Activated naive CD4-positive, alpha-beta T cell treated with anti-CD3 and anti-CD28 coated beads for 36 hours (primary cell): Measurements from ENCODE around the gene PIANP. TPM values are rescaled to one million over a fixed set of nuclear protein-coding genes. Genes with fewer than 3 reads are reported as not detected.

Source experiments
- CTCF ChIA-PET: fragments of 350-600 bp; sonication (Branson Sonifier 250); formaldehyde crosslinking; loops from one replicate; lab custom pipeline; 2021; ENCODE audit warnings: antibody characterized with exemption; lab: Charles Lee
- DNase-seq: peaks from one replicate; pipeline ENCODE4 v3.0.0-alpha.2; 2020
- H3K27ac Mint-ChIP-seq: one replicate; pipeline ENCODE4 v1.8.0; 2021; ENCODE audit warnings: mild to moderate bottlenecking, mixed read lengths
- H3K27me3 Mint-ChIP-seq: one replicate; pipeline ENCODE4 v1.8.0; 2021; ENCODE audit warnings: low read depth, mixed read lengths
- H3K36me3 Mint-ChIP-seq: one replicate; pipeline ENCODE4 v1.8.0; 2021; ENCODE audit warnings: low read depth, mixed read lengths
- H3K4me1 Mint-ChIP-seq: one replicate; pipeline ENCODE4 v1.8.0; 2021; ENCODE audit warnings: low read depth, mixed read lengths
- H3K4me3 Mint-ChIP-seq: one replicate; pipeline ENCODE4 v1.8.0; 2021; ENCODE audit warnings: mild to moderate bottlenecking, moderate library complexity, mixed read lengths
- H3K9me3 Mint-ChIP-seq: one replicate; pipeline ENCODE4 v1.8.0; 2021; ENCODE audit warnings: mixed read lengths
- intact Hi-C: fragments of 100-400 bp; cut with micrococcal nuclease; formaldehyde crosslinking; loops from one replicate; pipeline ENCODE4 v1.15.1; 2023
- total RNA-seq, 2 experiments: library from RNA; stranded (reverse); gene quantifications; one replicate each; pipeline ENCODE4 v1.2.3, GENCODE V29; 2021

Gene PIANP
- total RNA-seq, 2 experiments from 2014 or later, result 0.21 to 0.27 TPM

DNA sequence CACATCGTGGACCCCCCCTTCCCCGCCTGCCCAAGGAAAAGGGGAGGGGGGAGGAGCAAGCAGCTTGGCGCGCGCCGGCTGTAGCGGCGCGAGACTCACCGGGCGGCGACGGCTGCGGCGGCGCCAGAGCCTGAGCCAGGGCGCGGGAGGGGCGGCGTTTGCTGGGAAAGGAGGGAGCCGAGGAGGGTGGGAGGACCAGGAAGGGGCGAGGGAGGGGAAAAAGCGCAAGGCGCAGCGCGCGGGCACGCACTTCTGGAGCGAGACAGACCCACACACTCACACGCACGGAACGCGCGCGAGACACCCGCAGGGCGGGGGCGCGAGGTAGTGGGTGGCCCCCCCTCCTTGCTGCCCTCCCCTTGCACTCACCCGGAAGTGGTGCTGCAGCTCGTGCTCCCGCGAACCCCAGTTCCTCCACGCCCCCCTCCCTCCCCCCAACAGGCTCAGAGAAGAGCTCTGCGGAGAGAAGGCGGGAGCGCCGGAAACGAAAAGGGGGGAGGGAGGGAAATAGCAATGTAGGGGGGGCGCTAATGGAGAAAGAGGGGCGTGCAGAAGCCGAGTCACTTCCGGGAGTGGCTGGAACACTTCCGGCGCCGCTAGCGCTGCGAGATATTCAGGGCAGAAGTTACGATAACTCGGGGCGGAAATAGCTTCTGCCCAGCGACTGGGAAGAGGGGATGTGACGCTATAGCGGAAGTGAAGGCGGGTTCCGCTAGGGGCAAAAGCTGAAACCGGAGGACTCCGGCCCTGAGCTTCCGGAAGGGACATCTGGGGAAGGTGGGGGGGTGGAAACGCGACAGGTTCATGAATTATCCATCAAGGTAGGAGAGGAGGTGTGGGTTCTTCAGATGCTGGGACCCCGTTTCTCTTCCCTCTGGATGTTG is 11.4 kb downstream of the PIANP start, which contains the start of gene ZNF384:
Gene ZNF384, minus strand, starts transcription at position 377 of the 884 bp plus-strand sequence. CDS start 9,855 bp downstream, outside the sequence.
- H3K27ac Mint-ChIP-seq, result peak within 1 kb of the TSS; percentile 95
- H3K27me3 Mint-ChIP-seq, result no peaks in the 10 kb centered on the region
- H3K36me3 Mint-ChIP-seq, result peaks cover 12% of the 10 kb centered on the region
- no peaks in the 10 kb centered on the region for H3K9me3 Mint-ChIP-seq
- H3K4me3 Mint-ChIP-seq, result peak within 1 kb of the TSS; percentile 92
- peaks cover 52% of the 10 kb centered on the region for H3K4me1 Mint-ChIP-seq
- DNase-seq, result peak; percentile 97
- intact Hi-C loops, result loop anchor here (1.0 to 5.0 kb wide), 14 partner anchors 26 to 281 kb away; partner anchors contain the start of genes CDCA3, CHD4, COPS7A and EMG1
- CTCF ChIA-PET, result interaction anchor here (0.7 to 1.9 kb wide), 13 partner anchors 9 to 146 kb away, joined by 3 to 19 read pairs (median 4); partner anchors contain the start of genes COPS7A, MLF2 and PTMS

- intact Hi-C loops, result loop anchor here (2.0 to 5.0 kb wide), 4 partner anchors 90 to 274 kb away; partner anchors contain the start of gene IFFO1
- H3K9me3 Mint-ChIP-seq, result no peaks in the 10 kb centered on the region
- H3K27me3 Mint-ChIP-seq, result no peaks in the 10 kb centered on the region
- CTCF ChIA-PET, result interaction anchor here (0.7 to 1.9 kb wide), 10 partner anchors 10 to 147 kb away, joined by 3 to 19 read pairs (median 4); partner anchors contain the start of genes COPS7A, MLF2 and PTMS
- peaks cover 55% of the 10 kb centered on the region for H3K4me1 Mint-ChIP-seq
- H3K27ac Mint-ChIP-seq, result peak overlapping the region; percentile 95
- peak; percentile 56 for DNase-seq
- H3K4me3 Mint-ChIP-seq, result peak overlapping the region; percentile 92
- H3K36me3 Mint-ChIP-seq, result peaks cover 12% of the 10 kb centered on the region
These were observed 12.0 kb downstream of the PIANP start for GRCh38 chr12:6688543-6688998.

DNA sequence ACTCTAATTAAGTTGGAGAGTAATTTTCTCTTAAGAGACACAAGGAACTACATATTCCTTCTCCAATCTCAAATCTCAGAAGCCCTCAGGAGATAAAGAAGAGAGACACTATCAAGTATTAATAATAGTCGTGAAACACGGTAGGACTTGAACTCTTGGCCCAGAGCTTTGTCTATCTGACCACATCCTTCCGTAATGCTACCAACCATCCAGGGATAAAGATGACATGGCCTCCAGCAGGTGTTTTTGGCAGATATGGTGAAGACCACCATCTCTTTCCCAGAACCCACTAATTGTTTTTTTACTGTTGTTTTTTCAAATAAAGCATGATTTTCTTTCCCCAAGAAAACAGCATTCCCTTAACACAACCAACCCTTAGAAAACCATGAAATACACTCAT is 14.8 kb downstream of the PIANP start:
- H3K36me3 Mint-ChIP-seq, result peaks cover 21% of the 10 kb centered on the region
- no peak overlapping the region for H3K4me3 Mint-ChIP-seq
- no peak for DNase-seq
- CTCF ChIA-PET, result interaction anchor here (0.6 to 2.5 kb wide), 6 partner anchors 13 to 132 kb away, joined by 3 to 12 read pairs (median 3); no protein-coding TSS in a partner anchor
- no peak overlapping the region for H3K27ac Mint-ChIP-seq
- H3K4me1 Mint-ChIP-seq, result peaks cover 54% of the 10 kb centered on the region
- H3K27me3 Mint-ChIP-seq, result no peaks in the 10 kb centered on the region
- intact Hi-C loops, result loop anchor here (5.0 kb wide), 1 partner anchor 276 kb away; no protein-coding TSS in a partner anchor
- H3K9me3 Mint-ChIP-seq, result no peaks in the 10 kb centered on the region

DNA sequence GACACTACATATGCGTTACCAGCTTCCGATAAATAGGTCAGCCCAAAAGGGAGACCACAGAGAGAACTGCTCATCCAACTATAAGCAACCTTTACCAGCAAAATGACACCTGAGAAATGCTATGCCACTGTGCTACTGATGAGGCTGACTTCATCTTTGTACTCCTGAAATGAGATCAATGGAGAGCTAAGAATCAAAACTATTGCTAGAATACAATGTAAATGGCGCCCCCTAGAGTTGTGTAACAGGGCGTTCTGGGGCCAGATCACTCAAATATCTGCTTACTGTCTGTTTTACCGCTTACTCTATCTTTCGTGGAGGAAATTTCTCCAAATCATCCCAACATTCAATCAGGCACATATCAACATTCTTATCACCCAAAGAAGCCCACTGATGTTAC is 16.0 kb downstream of the PIANP start:
- CTCF ChIA-PET, result interaction anchor here (0.7 to 2.5 kb wide), 27 partner anchors 8 to 164 kb away, joined by 3 to 21 read pairs (median 3); partner anchors contain the start of gene COPS7A
- H3K4me1 Mint-ChIP-seq, result peaks cover 51% of the 10 kb centered on the region

DNA sequence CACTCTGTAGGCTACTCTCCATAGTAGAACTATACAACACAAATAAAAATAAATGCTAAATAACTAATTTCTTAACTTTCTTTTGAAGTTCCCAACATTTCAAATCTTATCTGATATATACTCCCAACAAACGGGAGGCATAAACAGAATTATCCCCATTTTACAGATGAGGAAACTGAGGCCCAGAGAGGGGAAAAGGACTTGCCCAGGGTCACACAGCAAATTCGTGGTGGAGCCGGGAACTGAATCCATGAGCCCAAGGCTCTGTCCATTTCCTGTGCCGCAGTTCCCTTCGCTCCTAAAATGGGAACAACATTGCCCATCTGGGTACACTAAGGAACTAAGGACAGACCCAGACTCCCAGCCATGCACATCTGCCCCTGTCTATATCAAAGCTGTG is 23.7 kb downstream of the PIANP start:
- CTCF ChIA-PET, result interaction anchor here (1.6 kb wide), 1 partner anchor 57 kb away, joined by 3 read pairs; no protein-coding TSS in a partner anchor
- intact Hi-C loops, result no loop called here
- DNase-seq, result no peak
- Mint-ChIP-seq H3K27ac (no peak overlapping the region), H3K27me3 (no peaks in the 10 kb centered on the region), H3K9me3 (no peaks in the 10 kb centered on the region), H3K36me3 (peaks cover 52% of the 10 kb centered on the region), H3K4me1 (peaks cover 4% of the 10 kb centered on the region), H3K4me3 (no peak overlapping the region)

More for the DNA sequence above, 16.0 kb downstream of the PIANP start:
- no peak overlapping the region for H3K4me3 Mint-ChIP-seq
- no peaks in the 10 kb centered on the region for H3K27me3 Mint-ChIP-seq
- H3K36me3 Mint-ChIP-seq, result peaks cover 24% of the 10 kb centered on the region
- peak; percentile 78 for DNase-seq
- intact Hi-C loops, result loop anchor here (1.0 to 5.0 kb wide), 6 partner anchors 21 to 278 kb away; partner anchors contain the start of genes CHD4 and ING4
- no peaks in the 10 kb centered on the region for H3K9me3 Mint-ChIP-seq
- H3K27ac Mint-ChIP-seq, result peak overlapping the region; percentile 68

DNA sequence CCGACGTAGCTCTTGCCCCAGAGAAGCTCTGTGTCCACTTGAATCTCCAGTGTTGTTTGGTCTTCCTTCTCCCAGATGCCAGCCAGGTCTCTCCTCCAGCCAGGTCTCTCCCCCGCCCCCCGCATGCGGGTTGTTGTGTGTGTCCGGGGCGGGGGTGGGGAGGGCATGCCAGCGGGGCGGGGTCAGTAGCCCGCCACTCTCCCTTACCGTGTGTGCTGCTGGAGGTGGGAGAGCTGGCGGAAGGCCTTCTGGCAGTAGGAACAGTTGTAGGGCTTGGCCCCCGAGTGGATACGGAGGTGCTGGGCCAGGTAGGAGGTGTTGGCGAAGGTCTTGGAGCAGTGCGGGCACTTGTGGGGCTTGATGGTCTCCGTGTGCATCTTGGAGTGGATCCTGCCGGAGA is 28.5 kb downstream of the PIANP start:
- Mint-ChIP-seq H3K27ac (no peak overlapping the region), H3K27me3 (no peaks in the 10 kb centered on the region), H3K4me1 (no peaks in the 10 kb centered on the region), H3K9me3 (no peaks in the 10 kb centered on the region), H3K36me3 (peaks cover 56% of the 10 kb centered on the region), H3K4me3 (no peak overlapping the region)
- intact Hi-C loops, result no loop called here
- DNase-seq, result no peak
- CTCF ChIA-PET, result interaction anchor here (0.6 to 3.1 kb wide), 2 partner anchors 13 to 119 kb away, joined by 3 to 12 read pairs; no protein-coding TSS in a partner anchor

DNA sequence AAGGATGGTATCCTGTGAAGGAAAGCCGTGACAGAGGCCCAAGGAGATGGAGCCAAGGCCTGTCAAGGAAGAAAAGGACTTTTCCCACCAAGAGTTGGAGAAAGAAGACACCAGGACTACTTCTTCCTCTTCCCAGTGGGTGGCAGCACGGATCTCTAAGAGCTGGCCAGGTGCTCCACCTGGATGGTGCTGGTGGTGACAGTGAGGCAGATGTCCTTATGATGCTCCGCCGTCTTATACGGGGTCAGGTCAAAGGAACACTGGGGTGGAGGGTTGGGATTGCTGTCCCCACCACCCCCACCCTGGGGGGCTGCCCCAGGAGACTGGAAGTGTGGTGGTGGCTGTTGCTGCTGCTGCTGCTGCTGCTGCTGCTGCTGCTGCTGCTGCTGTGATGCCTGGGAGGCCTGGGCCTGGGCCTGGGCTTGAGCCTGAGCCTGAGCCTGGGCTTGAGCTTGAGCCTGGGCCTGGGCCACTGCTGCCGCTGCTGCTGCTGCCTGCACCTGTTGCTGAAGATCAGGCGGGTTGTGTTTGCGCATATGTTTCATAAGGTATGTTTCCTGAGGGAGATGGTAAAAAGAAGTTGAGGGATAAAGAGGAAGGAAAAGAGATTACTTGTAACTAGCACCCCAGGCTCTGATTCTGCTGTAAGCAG is 32.9 kb downstream of the PIANP start:
- Mint-ChIP-seq H3K9me3 (no peaks in the 10 kb centered on the region), H3K4me1 (peaks cover 11% of the 10 kb centered on the region), H3K36me3 (peaks cover 38% of the 10 kb centered on the region), H3K4me3 (no peak overlapping the region), H3K27me3 (no peaks in the 10 kb centered on the region), H3K27ac (no peak overlapping the region)
- peak; percentile 14 for DNase-seq
- CTCF ChIA-PET, result interaction anchor here (1.1 to 2.6 kb wide), 4 partner anchors 16 to 65 kb away, joined by 3 to 10 read pairs (median 4); no protein-coding TSS in a partner anchor
- intact Hi-C loops, result no loop called here

DNA sequence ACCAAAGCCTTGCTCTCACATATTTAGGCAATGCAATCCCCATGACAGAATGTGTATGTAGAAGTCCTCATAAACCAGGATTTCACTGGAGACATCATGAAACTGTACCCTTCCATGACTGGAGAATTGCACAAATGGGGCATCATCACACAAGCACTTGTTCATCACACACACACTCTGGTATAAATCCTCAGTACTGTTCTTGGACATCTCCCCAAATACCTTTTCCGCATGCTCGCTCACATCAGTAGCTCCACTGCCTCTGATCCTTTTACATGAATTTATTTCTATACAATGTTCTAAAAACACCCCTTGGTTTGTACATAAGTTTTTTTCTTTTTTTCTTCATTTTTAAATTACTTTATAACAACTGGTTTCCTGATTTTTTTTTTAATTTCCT is 34.4 kb downstream of the PIANP start:
- Mint-ChIP-seq H3K27me3 (no peaks in the 10 kb centered on the region), H3K9me3 (no peaks in the 10 kb centered on the region), H3K27ac (no peak overlapping the region), H3K4me3 (no peak overlapping the region), H3K36me3 (peaks cover 29% of the 10 kb centered on the region), H3K4me1 (peaks cover 19% of the 10 kb centered on the region)
- CTCF ChIA-PET, result interaction anchor here (3.0 kb wide), 1 partner anchor 46 kb away, joined by 20 read pairs; no protein-coding TSS in a partner anchor
- no peak for DNase-seq
- intact Hi-C loops, result no loop called here

- Mint-ChIP-seq H3K36me3 (peaks cover 21% of the 10 kb centered on the region), H3K27me3 (no peaks in the 10 kb centered on the region), H3K9me3 (no peaks in the 10 kb centered on the region), H3K4me1 (peaks cover 21% of the 10 kb centered on the region), H3K27ac (no peak overlapping the region), H3K4me3 (no peak overlapping the region)
- DNase-seq, result no peak
- intact Hi-C loops, result no loop called here
- CTCF ChIA-PET, result interaction anchor here (0.6 to 3.0 kb wide), 6 partner anchors 19 to 100 kb away, joined by 3 to 20 read pairs (median 4); no protein-coding TSS in a partner anchor
These were observed 35.7 kb downstream of the PIANP start for GRCh38 chr12:6664902-6665301.

GRCh38 chr12:6662906-6663742 is 37.5 kb downstream of the PIANP start, which contains the start of gene ING4:
TSS of gene ING4 (minus strand) at chr12:6663119. CDS start at chr12:6663101, 18 bp downstream.
- Mint-ChIP-seq H3K27ac (peak within 1 kb of the TSS; percentile 88), H3K4me1 (peaks cover 25% of the 10 kb centered on the region), H3K9me3 (no peaks in the 10 kb centered on the region), H3K27me3 (no peaks in the 10 kb centered on the region), H3K36me3 (peaks cover 10% of the 10 kb centered on the region), H3K4me3 (peak within 1 kb of the TSS; percentile 86)
- CTCF ChIA-PET, result interaction anchor here (1.1 to 3.0 kb wide), 2 partner anchors 43 to 102 kb away, joined by 6 to 20 read pairs; no protein-coding TSS in a partner anchor
- peak; percentile 99 for DNase-seq
- intact Hi-C loops, result loop anchor here (1.0 kb wide), 12 partner anchors 21 to 307 kb away; partner anchors contain the start of genes CD4, CHD4, COPS7A and EMG1

- CTCF ChIA-PET, result no interaction called here
- H3K27me3 Mint-ChIP-seq, result no peaks in the 10 kb centered on the region
- H3K36me3 Mint-ChIP-seq, result peaks cover 4% of the 10 kb centered on the region
- H3K9me3 Mint-ChIP-seq, result no peaks in the 10 kb centered on the region
- H3K4me1 Mint-ChIP-seq, result peaks cover 25% of the 10 kb centered on the region
- intact Hi-C loops, result no loop called here
- peak overlapping the region; percentile 86 for H3K4me3 Mint-ChIP-seq
- no peak for DNase-seq
- peak overlapping the region; percentile 88 for H3K27ac Mint-ChIP-seq
These were observed 38.1 kb downstream of the PIANP start for GRCh38 chr12:6662602-6662905.
